HCT116 (cell line): Measurements from ENCODE around the gene CARNS1. TPM values are rescaled to one million over a fixed set of nuclear protein-coding genes. Genes with fewer than 3 reads are reported as not detected.

Source experiments
- ATAC-seq: fragments of 200-7000 bp; cut with Tn5 transposase; 2 replicates; pipeline ENCODE4 v1.9.1; 2020; ENCODE audit warnings: mild to moderate bottlenecking, moderate library complexity
- BruUV-seq: library from RNA; stranded (reverse); fragments of 400-500 nt; replicated peaks from 2 replicates; lab custom pipeline; 2021; lab: Mats Ljungman, UMichigan
- CTCF ChIA-PET: fragments of 300-600 bp; sonication (Branson Sonifier 250); formaldehyde crosslinking; loops from one replicate; lab custom pipeline; 2021; ENCODE audit warnings: antibody characterized with exemption; lab: Charles Lee
- POLR2A ChIA-PET: fragments of 300-600, 350-600 bp; sonication (Branson Sonifier 250); formaldehyde crosslinking; loops from one replicate; lab custom pipeline; 2021; ENCODE audit warnings: antibody characterized with exemption; lab: Charles Lee
- RAD21 ChIA-PET, 2 experiments: fragments of 300-600 bp; sonication (Branson Sonifier 250); formaldehyde crosslinking; loops; one replicate each; lab custom pipeline; 2023; ENCODE audit warnings: low total read pairs in 2 of 2; ENCODE audit not compliant: uncharacterized antibody in 2 of 2, unreplicated experiment in 2 of 2, low non-redundant PET in 1 of 2; lab: Charles Lee
- DNase-seq: peaks from one replicate; pipeline ENCODE4 v3.0.0-alpha.2; 2010; ENCODE audit warnings: low read depth, low spot score
- H2AFZ ChIP-seq: fragments of 200-600 bp; shearing (Covaris generic), sonication (generic); 2 replicates; pipeline ENCODE4 v1.6.1; 2017; ENCODE audit warnings: low read depth, mixed run types, mixed read lengths, antibody characterized with exemption, low read length; ENCODE audit not compliant: poor library complexity, severe bottlenecking
- H3K27ac ChIP-seq: 2 replicates; pipeline ENCODE4 v1.5.1; 2012; ENCODE audit warnings: low read depth, low read length
- H3K27me3 ChIP-seq: fragments of 200-600 bp; sonication (generic); 2 replicates; pipeline ENCODE4 v1.6.1; 2016; ENCODE audit warnings: mixed run types, low read length, mixed read lengths; ENCODE audit not compliant: insufficient read depth
- H3K36me3 ChIP-seq, 2 experiments: fragments of 200-500 bp in 1 of 2; fragments of 200-600 bp in 1 of 2; sonication (Bioruptor generic) in 1 of 2; sonication (generic) in 1 of 2; 2 replicates each; pipeline versions ENCODE4 v1.5.1 to v1.6.1; 2014 to 2016; ENCODE audit warnings: low read length in 2 of 2, inconsistent platforms in 1 of 2, mixed read lengths in 1 of 2, mixed run types in 1 of 2; ENCODE audit not compliant: insufficient read depth in 2 of 2, control insufficient read depth in 1 of 2
- H3K4me1 ChIP-seq, 2 experiments: fragments of 200-600 bp in 1 of 2; sonication (generic) in 1 of 2; 2 replicates each; pipeline versions ENCODE4 v1.5.1 to v1.6.1; 2012 to 2017; ENCODE audit warnings: low read length in 2 of 2, inconsistent platforms in 1 of 2, mild to moderate bottlenecking in 1 of 2, mixed read lengths in 1 of 2, mixed run types in 1 of 2, moderate library complexity in 1 of 2; ENCODE audit not compliant: insufficient read depth in 2 of 2, control insufficient read depth in 1 of 2
- H3K4me2 ChIP-seq: fragments of 200-600 bp; sonication (generic); 2 replicates; pipeline ENCODE4 v1.6.1; 2017; ENCODE audit warnings: mixed run types, low read length, mixed read lengths
- H3K4me3 ChIP-seq, 2 experiments: fragments of 200-600 bp in 1 of 2; sonication (generic) in 1 of 2; replicated peaks in 1 of 2; 2 replicates each; pipeline ENCODE4 v1.5.1; 2011 to 2016; ENCODE audit warnings: low read length in 2 of 2, control low read depth in 1 of 2, low read depth in 1 of 2, mild to moderate bottlenecking in 1 of 2, mixed read lengths in 1 of 2, mixed run types in 1 of 2
- H3K79me2 ChIP-seq: fragments of 200-600 bp; sonication (generic); 2 replicates; pipeline ENCODE4 v1.6.1; 2017; ENCODE audit warnings: mild to moderate bottlenecking, mixed run types, low read length, moderate library complexity, mixed read lengths; ENCODE audit not compliant: insufficient read depth
- H3K9ac ChIP-seq: fragments of 200-600 bp; sonication (generic); 2 replicates; pipeline ENCODE4 v1.6.1; 2016; ENCODE audit warnings: low read length, mixed read lengths
- H3K9me2 ChIP-seq: fragments of 200-600 bp; sonication (generic), shearing (Covaris generic); 2 replicates; pipeline ENCODE4 v1.6.1; 2017; ENCODE audit warnings: mixed run types, mild to moderate bottlenecking, moderate library complexity; ENCODE audit not compliant: insufficient read depth
- H3K9me3 ChIP-seq, 2 experiments: fragments of 200-500 bp in 1 of 2; fragments of 200-600 bp in 1 of 2; sonication (Bioruptor generic) in 1 of 2; sonication (generic) in 1 of 2; 2 replicates each; pipeline ENCODE4 v1.6.1; 2014 to 2017; ENCODE audit warnings: low read length in 2 of 2, mixed read lengths in 2 of 2, inconsistent platforms in 1 of 2, low read depth in 1 of 2, mild to moderate bottlenecking in 1 of 2, mixed run types in 1 of 2, moderate library complexity in 1 of 2; ENCODE audit not compliant: control insufficient read depth in 1 of 2, insufficient read depth in 1 of 2
- H4K20me1 ChIP-seq: fragments of 200-600 bp; sonication (generic), shearing (Covaris generic); 2 replicates; pipeline ENCODE4 v1.6.1; 2017; ENCODE audit warnings: mixed run types, mild to moderate bottlenecking, moderate library complexity; ENCODE audit not compliant: insufficient read depth
- CBX3 ChIP-seq: IDR thresholded peaks from 2 replicates; pipeline ENCODE4 v1.6.1; 2012; ENCODE audit warnings: low read depth
- EZH2phosphoT487 ChIP-seq: fragments of 200-600 bp; IDR thresholded peaks from 2 replicates; pipeline ENCODE4 v1.6.1; 2018; ENCODE audit warnings: antibody characterized with exemption, borderline replicate concordance
- FOSL1 ChIP-seq: IDR thresholded peaks from 2 replicates; pipeline ENCODE4 v1.6.1; 2012; ENCODE audit warnings: low read depth
- JUND ChIP-seq: IDR thresholded peaks from 2 replicates; pipeline ENCODE4 v1.6.1; 2012
- POLR2A ChIP-seq: IDR thresholded peaks from 2 replicates; pipeline ENCODE4 v1.7.0; 2011; ENCODE audit warnings: borderline replicate concordance; ENCODE audit not compliant: insufficient read depth, insufficient read length; ENCODE audit errors: extremely low read depth
- RAD21 ChIP-seq: IDR thresholded peaks from 2 replicates; pipeline ENCODE4 v1.6.1; 2012; ENCODE audit warnings: low read depth, mild to moderate bottlenecking
- SIN3A ChIP-seq: IDR thresholded peaks from 2 replicates; pipeline ENCODE4 v1.6.1; 2012; ENCODE audit warnings: low read depth
- YY1 ChIP-seq: IDR thresholded peaks from 2 replicates; pipeline ENCODE4 v1.6.1; 2011; ENCODE audit warnings: low read length, low read depth, moderate library complexity, mild to moderate bottlenecking; ENCODE audit not compliant: insufficient replicate concordance; ENCODE audit errors: extremely low read depth
- ZFX ChIP-seq: fragments of 450-650 bp; IDR thresholded peaks from 2 replicates; pipeline ENCODE4 v1.6.1; 2017
- intact Hi-C: fragments of 100-400 bp; cut with micrococcal nuclease; formaldehyde crosslinking; loops from 2 replicates; pipeline ENCODE4 v1.10.0; 2022
- total RNA-seq: library from RNA; stranded (reverse); gene quantifications from one replicate; pipeline ENCODE4 v1.2.1, GENCODE V29; 2021; ENCODE audit not compliant: unreplicated experiment
- TF ChIP-seq, protein P1 (sequence below), 3 experiments: fragments of 200-600 bp in 1 of 3; sonication (generic) in 1 of 3; IDR thresholded peaks in 2 of 3; conservative IDR thresholded peaks in 1 of 3; 2 replicates each; pipeline ENCODE4 v1.5.1; 2012 to 2017; ENCODE audit warnings: low read depth in 2 of 3, low read length in 2 of 3, antibody characterized with exemption in 1 of 3, borderline replicate concordance in 1 of 3, control low read depth in 1 of 3, mild to moderate bottlenecking in 1 of 3, mixed read lengths in 1 of 3, mixed run types in 1 of 3, moderate library complexity in 1 of 3; ENCODE audit not compliant: insufficient read depth in 1 of 3
- TF ChIP-seq, protein P2 (sequence below): IDR thresholded peaks from 2 replicates; pipeline ENCODE4 v1.6.1; 2012; ENCODE audit warnings: low read depth

Gene CARNS1
- total RNA-seq, 1 experiment from 2014 or later: 1.0 TPM

DNA sequence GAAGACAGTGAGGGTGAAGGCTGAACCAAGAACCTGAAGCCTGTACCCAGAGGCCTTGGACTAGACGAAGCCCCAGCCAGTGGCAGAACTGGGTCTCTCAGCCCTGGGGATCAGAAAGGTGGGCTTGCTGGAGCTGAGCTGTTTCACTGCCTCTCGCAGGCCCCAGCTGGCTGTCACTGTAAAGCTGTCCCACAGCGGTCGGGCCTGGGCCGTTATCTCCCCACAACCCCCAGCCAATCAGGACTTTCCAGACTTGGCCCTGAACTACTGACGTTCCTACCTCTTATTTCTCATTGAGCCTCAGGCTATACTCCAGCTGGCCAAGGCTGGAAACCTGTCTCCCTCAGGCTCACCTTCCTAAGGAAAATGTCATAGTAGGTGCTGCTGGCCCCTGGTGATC, 17.9 kb upstream of the CARNS1 start:
- H3K9me3 ChIP-seq: no peaks in the 10 kb centered on the region
- no TSS peak for BruUV-seq
- no peaks in the 10 kb centered on the region for H3K9me2 ChIP-seq
- no peaks in the 10 kb centered on the region for H3K27me3 ChIP-seq
- no peak for DNase-seq
- ChIA-PET RAD21 (no interaction called here), POLR2A (no interaction called here), CTCF (no interaction called here)
- H3K4me2 ChIP-seq: no peak overlapping the region
- peaks cover 12 to 19% of the 10 kb centered on the region in 2 experiments for H3K4me1 ChIP-seq
- no peak overlapping the region for H2AFZ ChIP-seq
- no peak overlapping the region for H3K4me3 ChIP-seq
- intact Hi-C loops: no loop called here
- no peak overlapping the region for H3K9ac ChIP-seq
- peaks cover 28% of the 10 kb centered on the region for H3K79me2 ChIP-seq
- H3K27ac ChIP-seq: no peak overlapping the region
- no peaks in the 10 kb centered on the region for H4K20me1 ChIP-seq
- no peak for ATAC-seq
- TF ChIP-seq YY1 (no peak), EZH2phosphoT487 (no peak), RAD21 (no peak), SIN3A (no peak), CBX3 (no peak), FOSL1 (no peak), JUND (no peak), ZFX (no peak), POLR2A (no peak)
- TF ChIP-seq, protein P1, sequence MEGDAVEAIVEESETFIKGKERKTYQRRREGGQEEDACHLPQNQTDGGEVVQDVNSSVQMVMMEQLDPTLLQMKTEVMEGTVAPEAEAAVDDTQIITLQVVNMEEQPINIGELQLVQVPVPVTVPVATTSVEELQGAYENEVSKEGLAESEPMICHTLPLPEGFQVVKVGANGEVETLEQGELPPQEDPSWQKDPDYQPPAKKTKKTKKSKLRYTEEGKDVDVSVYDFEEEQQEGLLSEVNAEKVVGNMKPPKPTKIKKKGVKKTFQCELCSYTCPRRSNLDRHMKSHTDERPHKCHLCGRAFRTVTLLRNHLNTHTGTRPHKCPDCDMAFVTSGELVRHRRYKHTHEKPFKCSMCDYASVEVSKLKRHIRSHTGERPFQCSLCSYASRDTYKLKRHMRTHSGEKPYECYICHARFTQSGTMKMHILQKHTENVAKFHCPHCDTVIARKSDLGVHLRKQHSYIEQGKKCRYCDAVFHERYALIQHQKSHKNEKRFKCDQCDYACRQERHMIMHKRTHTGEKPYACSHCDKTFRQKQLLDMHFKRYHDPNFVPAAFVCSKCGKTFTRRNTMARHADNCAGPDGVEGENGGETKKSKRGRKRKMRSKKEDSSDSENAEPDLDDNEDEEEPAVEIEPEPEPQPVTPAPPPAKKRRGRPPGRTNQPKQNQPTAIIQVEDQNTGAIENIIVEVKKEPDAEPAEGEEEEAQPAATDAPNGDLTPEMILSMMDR (IDR thresholded peaks at IDR 0.05 in 2 of 3, conservative IDR thresholded peaks at IDR 0.05 in 1 of 3; ENCODE audit: borderline replicate concordance in 1 of 3, insufficient read depth in 1 of 3, low read depth in 2 of 3, low read length in 2 of 3): no peak
- TF ChIP-seq, protein P2, sequence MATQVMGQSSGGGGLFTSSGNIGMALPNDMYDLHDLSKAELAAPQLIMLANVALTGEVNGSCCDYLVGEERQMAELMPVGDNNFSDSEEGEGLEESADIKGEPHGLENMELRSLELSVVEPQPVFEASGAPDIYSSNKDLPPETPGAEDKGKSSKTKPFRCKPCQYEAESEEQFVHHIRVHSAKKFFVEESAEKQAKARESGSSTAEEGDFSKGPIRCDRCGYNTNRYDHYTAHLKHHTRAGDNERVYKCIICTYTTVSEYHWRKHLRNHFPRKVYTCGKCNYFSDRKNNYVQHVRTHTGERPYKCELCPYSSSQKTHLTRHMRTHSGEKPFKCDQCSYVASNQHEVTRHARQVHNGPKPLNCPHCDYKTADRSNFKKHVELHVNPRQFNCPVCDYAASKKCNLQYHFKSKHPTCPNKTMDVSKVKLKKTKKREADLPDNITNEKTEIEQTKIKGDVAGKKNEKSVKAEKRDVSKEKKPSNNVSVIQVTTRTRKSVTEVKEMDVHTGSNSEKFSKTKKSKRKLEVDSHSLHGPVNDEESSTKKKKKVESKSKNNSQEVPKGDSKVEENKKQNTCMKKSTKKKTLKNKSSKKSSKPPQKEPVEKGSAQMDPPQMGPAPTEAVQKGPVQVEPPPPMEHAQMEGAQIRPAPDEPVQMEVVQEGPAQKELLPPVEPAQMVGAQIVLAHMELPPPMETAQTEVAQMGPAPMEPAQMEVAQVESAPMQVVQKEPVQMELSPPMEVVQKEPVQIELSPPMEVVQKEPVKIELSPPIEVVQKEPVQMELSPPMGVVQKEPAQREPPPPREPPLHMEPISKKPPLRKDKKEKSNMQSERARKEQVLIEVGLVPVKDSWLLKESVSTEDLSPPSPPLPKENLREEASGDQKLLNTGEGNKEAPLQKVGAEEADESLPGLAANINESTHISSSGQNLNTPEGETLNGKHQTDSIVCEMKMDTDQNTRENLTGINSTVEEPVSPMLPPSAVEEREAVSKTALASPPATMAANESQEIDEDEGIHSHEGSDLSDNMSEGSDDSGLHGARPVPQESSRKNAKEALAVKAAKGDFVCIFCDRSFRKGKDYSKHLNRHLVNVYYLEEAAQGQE: no peak
- peaks cover 13 to 37% of the 10 kb centered on the region in 2 experiments; a peak in 3 of 4 replicates for H3K36me3 ChIP-seq
